HepG2 (cell line): ENCODE measurements around the gene MTHFS. TPM values are rescaled to one million over a fixed set of nuclear protein-coding genes. Genes with fewer than 3 reads are reported as not detected.

Source experiments
- ARHGAP35 ChIP-seq: sonication (generic); formaldehyde crosslinking; IDR thresholded peaks from 2 replicates; pipeline ENCODE4 v1.9.0; 2022; ENCODE audit warnings: mild to moderate bottlenecking, inconsistent platforms, moderate library complexity, missing genetic modification reagents, borderline replicate concordance
- CAMTA2 ChIP-seq: sonication (generic); formaldehyde crosslinking; IDR thresholded peaks from 2 replicates; pipeline ENCODE4 v1.4.0; 2020; ENCODE audit warnings: mild to moderate bottlenecking, missing genetic modification reagents, borderline replicate concordance
- CENPX ChIP-seq: sonication (generic); formaldehyde crosslinking; IDR thresholded peaks from 2 replicates; pipeline ENCODE4 v1.9.0; 2021; ENCODE audit warnings: mild to moderate bottlenecking, missing genetic modification reagents, moderate library complexity
- GPN1 ChIP-seq: sonication (generic); formaldehyde crosslinking; IDR thresholded peaks from 2 replicates; pipeline ENCODE4 v1.5.1; 2020; ENCODE audit warnings: missing genetic modification reagents, borderline replicate concordance
- KDM1A ChIP-seq: IDR thresholded peaks from 2 replicates; pipeline ENCODE4 v1.6.1; 2016; ENCODE audit warnings: missing compliant biosample characterization
- KDM6A ChIP-seq: IDR thresholded peaks from 2 replicates; pipeline ENCODE4 v1.6.1; 2016; ENCODE audit warnings: low read depth
- MIER3 ChIP-seq: IDR thresholded peaks from 2 replicates; pipeline ENCODE4 v1.6.1; 2016; ENCODE audit warnings: missing compliant biosample characterization, borderline replicate concordance
- NFE2L1 ChIP-seq: sonication (generic); formaldehyde crosslinking; IDR thresholded peaks from 2 replicates; pipeline ENCODE4 v1.4.0; 2020; ENCODE audit warnings: missing genetic modification reagents, mild to moderate bottlenecking, borderline replicate concordance
- NFIB ChIP-seq: sonication (generic); formaldehyde crosslinking; IDR thresholded peaks from 2 replicates; pipeline ENCODE4 v1.9.0; 2021; ENCODE audit warnings: missing genetic modification reagents, mild to moderate bottlenecking, borderline replicate concordance
- NONO ChIP-seq, 2 experiments: fragments of 450-650 bp in 1 of 2; sonication (generic) in 1 of 2; formaldehyde crosslinking in 1 of 2; IDR thresholded peaks in 1 of 2; conservative IDR thresholded peaks in 1 of 2; 2 replicates each; pipeline versions ENCODE4 v1.6.1 to v1.8.0; 2017 to 2022; ENCODE audit warnings: mild to moderate bottlenecking in 1 of 2, missing genetic modification reagents in 1 of 2, moderate library complexity in 1 of 2
- RORA ChIP-seq: sonication (generic); formaldehyde crosslinking; IDR thresholded peaks from 2 replicates; pipeline ENCODE4 v1.5.0; 2020; ENCODE audit warnings: mild to moderate bottlenecking, missing genetic modification reagents, moderate library complexity
- SETDB1 ChIP-seq: sonication (generic); formaldehyde crosslinking; IDR thresholded peaks from 2 replicates; pipeline ENCODE4 v1.5.1; 2020; ENCODE audit warnings: missing genetic modification reagents, mild to moderate bottlenecking, borderline replicate concordance
- ZNF121 ChIP-seq: sonication (generic); formaldehyde crosslinking; IDR thresholded peaks from 2 replicates; pipeline ENCODE4 v1.5.0; 2020; ENCODE audit warnings: mild to moderate bottlenecking, missing genetic modification reagents
- ZNF251 ChIP-seq: sonication (generic); formaldehyde crosslinking; IDR thresholded peaks from 2 replicates; pipeline ENCODE4 v1.9.0; 2021; ENCODE audit warnings: mild to moderate bottlenecking, missing genetic modification reagents
- ZNF34 ChIP-seq: sonication (generic); formaldehyde crosslinking; IDR thresholded peaks from 2 replicates; pipeline ENCODE4 v1.4.0; 2020; ENCODE audit warnings: mild to moderate bottlenecking, missing genetic modification reagents, borderline replicate concordance
- ZNF431 ChIP-seq: sonication (generic); formaldehyde crosslinking; IDR thresholded peaks from 2 replicates; pipeline ENCODE4 v1.9.0; 2022; ENCODE audit warnings: missing genetic modification reagents, low read depth, mild to moderate bottlenecking, borderline replicate concordance
- ZSCAN20 ChIP-seq: sonication (generic); formaldehyde crosslinking; IDR thresholded peaks from 2 replicates; pipeline ENCODE4 v1.4.0; 2020; ENCODE audit warnings: missing genetic modification reagents, mild to moderate bottlenecking, borderline replicate concordance
- ZSCAN21 ChIP-seq: sonication (generic); formaldehyde crosslinking; IDR thresholded peaks from 2 replicates; pipeline ENCODE4 v1.8.0; 2022; ENCODE audit warnings: mild to moderate bottlenecking, missing genetic modification reagents, moderate library complexity, borderline replicate concordance
- polyA plus RNA-seq, 8 experiments: library from polyadenylated mRNA; depleted of rRNA in 3 of 8; stranded (reverse) in 7 of 8; unstranded in 1 of 8; fragments of >200 nt; fragmentation: Illumina TruSeq in 4 of 8; extraction: Trizol in 4 of 8; gene quantifications; 2 replicates each; pipeline versions ENCODE4 v1.2.1 to v1.2.3, GENCODE V29; 2011 to 2016; ENCODE audit warnings: low read depth in 4 of 8, missing spikeins in 1 of 8, mixed read lengths in 1 of 8; ENCODE audit not compliant: insufficient read depth in 1 of 8
- total RNA-seq, 5 experiments: library from RNA; depleted of rRNA; stranded (reverse); fragments of >200 nt; fragmentation: Illumina TruSeq; extraction: Trizol; gene quantifications; 2 replicates each; pipeline ENCODE4 v1.2.3, GENCODE V29; 2016; ENCODE audit warnings: low read depth in 1 of 5
- TF ChIP-seq, protein P1 (sequence below): sonication (generic); formaldehyde crosslinking; IDR thresholded peaks from 2 replicates; pipeline ENCODE4 v1.5.0; 2020; ENCODE audit warnings: missing genetic modification reagents
- TF ChIP-seq, protein P2 (sequence below): IDR thresholded peaks from 2 replicates; pipeline ENCODE4 v1.6.1; 2016; ENCODE audit warnings: missing compliant biosample characterization, missing genetic modification reagents, borderline replicate concordance
- TF ChIP-seq, protein P3 (sequence below): sonication (generic); formaldehyde crosslinking; IDR thresholded peaks from 2 replicates; pipeline ENCODE4 v1.4.0; 2020; ENCODE audit warnings: low read depth, mild to moderate bottlenecking, missing genetic modification reagents
- TF ChIP-seq, protein P4 (sequence below): sonication (generic); formaldehyde crosslinking; conservative IDR thresholded peaks from 2 replicates; pipeline ENCODE4 v1.8.0; 2022; ENCODE audit warnings: low read depth, missing genetic modification reagents
- TF ChIP-seq, protein P5 (sequence below): sonication (generic); formaldehyde crosslinking; IDR thresholded peaks from 2 replicates; pipeline ENCODE4 v1.4.0; 2020; ENCODE audit warnings: missing genetic modification reagents

MTHFS gene
- total and polyA plus RNA-seq, 2 of the 13 experiments (the other 11 are each of a cell fraction or from before 2014, with no cell fraction given) = 37.0 to 49.7 TPM

DNA sequence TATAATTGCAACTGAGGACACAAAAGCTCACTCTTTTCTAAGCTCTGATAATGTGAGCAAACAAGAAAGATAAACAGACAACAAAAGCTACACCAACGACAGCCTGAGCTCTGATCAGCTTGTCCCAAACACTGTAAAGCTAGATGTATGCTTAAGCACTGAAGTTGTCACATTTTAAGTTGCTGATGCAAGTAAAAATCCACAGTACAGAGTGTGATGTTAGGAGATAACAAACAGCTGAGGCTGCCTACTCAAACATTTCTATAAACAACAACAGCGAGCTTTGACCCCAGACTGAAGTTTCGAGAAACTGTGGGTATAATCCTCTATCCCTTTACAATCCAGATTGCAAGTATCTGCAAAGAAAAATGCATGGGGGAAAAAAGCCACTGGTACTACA lies 10.7 kb downstream of the MTHFS start (continued):
- TF ChIP-seq NFE2L1 (no peak), SETDB1 (no peak), ZNF251 (CRISPR knock-in tag) (no peak), CAMTA2 (CRISPR knock-in tag) (no peak), ZSCAN21 (CRISPR knock-in tag) (no peak), ZSCAN20 (CRISPR knock-in tag) (no peak), ARHGAP35 (no peak), RORA (CRISPR knock-in tag) (no peak), MIER3 (CRISPR knock-in tag) (peak; percentile 59; the same call in 1 of the 2 replicates), ZNF34 (CRISPR knock-in tag) (no peak), KDM6A (peak; percentile 46; the same call in 1 of the 2 replicates), ZNF121 (CRISPR knock-in tag) (no peak), KDM1A (no peak), CENPX (CRISPR knock-in tag) (no peak), NFIB (CRISPR knock-in tag) (no peak), ZNF431 (CRISPR knock-in tag) (no peak), NONO (IDR thresholded peaks at IDR 0.05) (no peak), NONO (CRISPR knock-in tag; conservative IDR thresholded peaks at IDR 0.05) (no peak), GPN1 (CRISPR knock-in tag) (no peak)
- TF ChIP-seq, protein P1, sequence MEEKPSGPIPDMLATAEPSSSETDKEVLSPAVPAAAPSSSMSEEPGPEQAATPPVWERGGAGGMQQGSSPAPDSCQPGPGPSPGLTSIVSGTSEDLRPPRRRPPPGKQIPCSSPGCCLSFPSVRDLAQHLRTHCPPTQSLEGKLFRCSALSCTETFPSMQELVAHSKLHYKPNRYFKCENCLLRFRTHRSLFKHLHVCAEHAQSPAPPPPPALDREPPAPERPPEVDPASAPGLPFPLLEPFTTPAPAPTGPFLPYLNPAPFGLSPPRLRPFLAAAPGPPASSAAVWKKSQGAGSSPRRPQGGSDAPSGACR = no peak
- TF ChIP-seq, protein P2, sequence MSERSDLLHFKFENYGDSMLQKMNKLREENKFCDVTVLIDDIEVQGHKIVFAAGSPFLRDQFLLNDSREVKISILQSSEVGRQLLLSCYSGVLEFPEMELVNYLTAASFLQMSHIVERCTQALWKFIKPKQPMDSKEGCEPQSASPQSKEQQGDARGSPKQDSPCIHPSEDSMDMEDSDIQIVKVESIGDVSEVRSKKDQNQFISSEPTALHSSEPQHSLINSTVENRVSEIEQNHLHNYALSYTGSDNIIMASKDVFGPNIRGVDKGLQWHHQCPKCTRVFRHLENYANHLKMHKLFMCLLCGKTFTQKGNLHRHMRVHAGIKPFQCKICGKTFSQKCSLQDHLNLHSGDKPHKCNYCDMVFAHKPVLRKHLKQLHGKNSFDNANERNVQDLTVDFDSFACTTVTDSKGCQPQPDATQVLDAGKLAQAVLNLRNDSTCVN (CRISPR knock-in tag) = no peak
- TF ChIP-seq, protein P3, sequence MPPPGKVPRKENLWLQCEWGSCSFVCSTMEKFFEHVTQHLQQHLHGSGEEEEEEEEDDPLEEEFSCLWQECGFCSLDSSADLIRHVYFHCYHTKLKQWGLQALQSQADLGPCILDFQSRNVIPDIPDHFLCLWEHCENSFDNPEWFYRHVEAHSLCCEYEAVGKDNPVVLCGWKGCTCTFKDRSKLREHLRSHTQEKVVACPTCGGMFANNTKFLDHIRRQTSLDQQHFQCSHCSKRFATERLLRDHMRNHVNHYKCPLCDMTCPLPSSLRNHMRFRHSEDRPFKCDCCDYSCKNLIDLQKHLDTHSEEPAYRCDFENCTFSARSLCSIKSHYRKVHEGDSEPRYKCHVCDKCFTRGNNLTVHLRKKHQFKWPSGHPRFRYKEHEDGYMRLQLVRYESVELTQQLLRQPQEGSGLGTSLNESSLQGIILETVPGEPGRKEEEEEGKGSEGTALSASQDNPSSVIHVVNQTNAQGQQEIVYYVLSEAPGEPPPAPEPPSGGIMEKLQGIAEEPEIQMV (CRISPR knock-in tag) = no peak
- TF ChIP-seq, protein P4, sequence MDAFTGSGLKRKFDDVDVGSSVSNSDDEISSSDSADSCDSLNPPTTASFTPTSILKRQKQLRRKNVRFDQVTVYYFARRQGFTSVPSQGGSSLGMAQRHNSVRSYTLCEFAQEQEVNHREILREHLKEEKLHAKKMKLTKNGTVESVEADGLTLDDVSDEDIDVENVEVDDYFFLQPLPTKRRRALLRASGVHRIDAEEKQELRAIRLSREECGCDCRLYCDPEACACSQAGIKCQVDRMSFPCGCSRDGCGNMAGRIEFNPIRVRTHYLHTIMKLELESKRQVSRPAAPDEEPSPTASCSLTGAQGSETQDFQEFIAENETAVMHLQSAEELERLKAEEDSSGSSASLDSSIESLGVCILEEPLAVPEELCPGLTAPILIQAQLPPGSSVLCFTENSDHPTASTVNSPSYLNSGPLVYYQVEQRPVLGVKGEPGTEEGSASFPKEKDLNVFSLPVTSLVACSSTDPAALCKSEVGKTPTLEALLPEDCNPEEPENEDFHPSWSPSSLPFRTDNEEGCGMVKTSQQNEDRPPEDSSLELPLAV = no peak
- TF ChIP-seq, protein P5, sequence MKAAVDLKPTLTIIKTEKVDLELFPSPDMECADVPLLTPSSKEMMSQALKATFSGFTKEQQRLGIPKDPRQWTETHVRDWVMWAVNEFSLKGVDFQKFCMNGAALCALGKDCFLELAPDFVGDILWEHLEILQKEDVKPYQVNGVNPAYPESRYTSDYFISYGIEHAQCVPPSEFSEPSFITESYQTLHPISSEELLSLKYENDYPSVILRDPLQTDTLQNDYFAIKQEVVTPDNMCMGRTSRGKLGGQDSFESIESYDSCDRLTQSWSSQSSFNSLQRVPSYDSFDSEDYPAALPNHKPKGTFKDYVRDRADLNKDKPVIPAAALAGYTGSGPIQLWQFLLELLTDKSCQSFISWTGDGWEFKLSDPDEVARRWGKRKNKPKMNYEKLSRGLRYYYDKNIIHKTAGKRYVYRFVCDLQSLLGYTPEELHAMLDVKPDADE (CRISPR knock-in tag) = no peak
